DND-41 (cell line): Measurements from ENCODE around the gene IGFLR1.

Source experiments
- ATAC-seq: fragments of 200-7000 bp; cut with Tn5 transposase; 3 replicates; pipeline ENCODE4 v1.9.1; 2021; ENCODE audit warnings: low read depth; ENCODE audit not compliant: insufficient read depth
- DNase-seq: peaks from one replicate; pipeline ENCODE4 v3.0.0-alpha.2; 2020
- H2AFZ ChIP-seq: 2 replicates; pipeline ENCODE4 v1.6.0; 2012; ENCODE audit warnings: low read depth, low read length
- H3K27ac ChIP-seq: 2 replicates; pipeline ENCODE4 v1.5.1; 2012; ENCODE audit warnings: low read length, inconsistent platforms
- H3K27me3 ChIP-seq: fragments of 200-600 bp; sonication (generic); 2 replicates; pipeline ENCODE4 v1.6.0; 2012; ENCODE audit warnings: low read length, mild to moderate bottlenecking, inconsistent platforms; ENCODE audit not compliant: insufficient read depth, poor library complexity
- H3K36me3 ChIP-seq: 2 replicates; pipeline ENCODE4 v1.5.1; 2012; ENCODE audit warnings: low read length, inconsistent platforms; ENCODE audit not compliant: insufficient read depth
- H3K4me1 ChIP-seq: 2 replicates; pipeline ENCODE4 v1.5.1; 2012; ENCODE audit warnings: mild to moderate bottlenecking, low read length; ENCODE audit not compliant: insufficient read depth
- H3K4me2 ChIP-seq: 2 replicates; pipeline ENCODE4 v1.6.0; 2012; ENCODE audit warnings: mild to moderate bottlenecking, moderate library complexity, low read length, inconsistent platforms; ENCODE audit not compliant: insufficient read depth
- H3K4me3 ChIP-seq, 2 experiments: fragments of 200-600 bp in 1 of 2; shearing (Covaris generic) in 1 of 2; 2 replicates each; pipeline ENCODE4 v1.5.1; 2012 to 2016; ENCODE audit warnings: inconsistent platforms in 2 of 2, low read length in 2 of 2, mild to moderate bottlenecking in 2 of 2, low read depth in 1 of 2, moderate library complexity in 1 of 2
- H3K79me2 ChIP-seq: 2 replicates; pipeline ENCODE4 v1.6.0; 2012; ENCODE audit warnings: low read length, inconsistent platforms; ENCODE audit not compliant: insufficient read depth
- H3K9ac ChIP-seq: 2 replicates; pipeline ENCODE4 v1.6.0; 2012; ENCODE audit warnings: low read depth, mild to moderate bottlenecking, inconsistent platforms, low read length, moderate library complexity
- H3K9me3 ChIP-seq: 2 replicates; pipeline ENCODE4 v1.5.1; 2012; ENCODE audit warnings: low read length, moderate library complexity, mild to moderate bottlenecking, inconsistent platforms; ENCODE audit not compliant: insufficient read depth, severe bottlenecking
- H4K20me1 ChIP-seq: 2 replicates; pipeline ENCODE4 v1.6.0; 2012; ENCODE audit warnings: low read length; ENCODE audit not compliant: insufficient read depth
- CTCF ChIP-seq: IDR thresholded peaks from 2 replicates; pipeline ENCODE4 v1.5.1; 2012; ENCODE audit warnings: borderline replicate concordance, low read length, moderate library complexity, mild to moderate bottlenecking; ENCODE audit not compliant: poor library complexity, severe bottlenecking; ENCODE audit errors: extremely low read depth
- EZH2 ChIP-seq: IDR thresholded peaks from 3 replicates; pipeline ENCODE4 v1.6.1; 2012; ENCODE audit warnings: borderline replicate concordance, low read depth, mild to moderate bottlenecking, moderate library complexity, low read length, inconsistent platforms; ENCODE audit not compliant: severe bottlenecking

The IGFLR1 gene

GRCh38 chr19:35730326-35730725 is 11.9 kb downstream of the IGFLR1 start:
- no peak overlapping the region for H3K4me3 ChIP-seq
- H3K36me3 ChIP-seq, result peaks cover 98% of the 10 kb centered on the region
- H2AFZ ChIP-seq, result no peak overlapping the region
- H3K4me1 ChIP-seq, result no peaks in the 10 kb centered on the region
- no peak overlapping the region for H3K4me2 ChIP-seq
- DNase-seq, result no peak
- no peak for ATAC-seq
- no peaks in the 10 kb centered on the region for H3K9me3 ChIP-seq
- no peak overlapping the region for H3K27ac ChIP-seq
- H3K9ac ChIP-seq, result no peak overlapping the region
- no peaks in the 10 kb centered on the region for H3K79me2 ChIP-seq
- no peak for TF ChIP-seq CTCF
- TF ChIP-seq EZH2, result no peak
- H4K20me1 ChIP-seq, result peaks cover 56% of the 10 kb centered on the region
- no peaks in the 10 kb centered on the region for H3K27me3 ChIP-seq

- Histone ChIP-seq H3K79me2 (no peaks in the 10 kb centered on the region), H2AFZ (no peak overlapping the region), H3K9me3 (no peaks in the 10 kb centered on the region), H3K27me3 (no peaks in the 10 kb centered on the region), H3K36me3 (peaks cover 98% of the 10 kb centered on the region), H3K4me2 (no peak overlapping the region), H3K9ac (no peak overlapping the region), H3K27ac (no peak overlapping the region), H3K4me3 (no peak overlapping the region), H3K4me1 (no peaks in the 10 kb centered on the region), H4K20me1 (peaks cover 61% of the 10 kb centered on the region)
- ATAC-seq (no peak), DNase-seq (no peak)
- TF ChIP-seq CTCF (no peak), EZH2 (no peak)
Measured at GRCh38 chr19:35729763-35730162, 12.5 kb downstream of the IGFLR1 start.

GRCh38 chr19:35729021-35729420 is 13.2 kb downstream of the IGFLR1 start:
- DNase-seq, result no peak
- Histone ChIP-seq H3K79me2 (no peaks in the 10 kb centered on the region), H3K9ac (no peak overlapping the region)

More at GRCh38 chr19:35729021-35729420, 13.2 kb downstream of the IGFLR1 start:
- Histone ChIP-seq H3K27ac (no peak overlapping the region), H3K27me3 (no peaks in the 10 kb centered on the region), H3K36me3 (peaks cover 98% of the 10 kb centered on the region), H4K20me1 (peaks cover 62% of the 10 kb centered on the region), H3K4me1 (no peaks in the 10 kb centered on the region), H3K9me3 (no peaks in the 10 kb centered on the region), H3K4me2 (no peak overlapping the region), H2AFZ (no peak overlapping the region), H3K4me3 (no peak overlapping the region)
- TF ChIP-seq EZH2 (no peak), CTCF (no peak)
- no peak for ATAC-seq
